ENCODE data around the gene KLHL26. TPM values are rescaled to one million over a fixed set of nuclear protein-coding genes. Genes with fewer than 3 reads are reported as not detected.
A peak's percentile ranks its signal among the peaks of the same experiment; 100 is the strongest.

KLHL26 gene
- total RNA-seq, 1 donor from 2014 or later = 5.8 TPM

DNA sequence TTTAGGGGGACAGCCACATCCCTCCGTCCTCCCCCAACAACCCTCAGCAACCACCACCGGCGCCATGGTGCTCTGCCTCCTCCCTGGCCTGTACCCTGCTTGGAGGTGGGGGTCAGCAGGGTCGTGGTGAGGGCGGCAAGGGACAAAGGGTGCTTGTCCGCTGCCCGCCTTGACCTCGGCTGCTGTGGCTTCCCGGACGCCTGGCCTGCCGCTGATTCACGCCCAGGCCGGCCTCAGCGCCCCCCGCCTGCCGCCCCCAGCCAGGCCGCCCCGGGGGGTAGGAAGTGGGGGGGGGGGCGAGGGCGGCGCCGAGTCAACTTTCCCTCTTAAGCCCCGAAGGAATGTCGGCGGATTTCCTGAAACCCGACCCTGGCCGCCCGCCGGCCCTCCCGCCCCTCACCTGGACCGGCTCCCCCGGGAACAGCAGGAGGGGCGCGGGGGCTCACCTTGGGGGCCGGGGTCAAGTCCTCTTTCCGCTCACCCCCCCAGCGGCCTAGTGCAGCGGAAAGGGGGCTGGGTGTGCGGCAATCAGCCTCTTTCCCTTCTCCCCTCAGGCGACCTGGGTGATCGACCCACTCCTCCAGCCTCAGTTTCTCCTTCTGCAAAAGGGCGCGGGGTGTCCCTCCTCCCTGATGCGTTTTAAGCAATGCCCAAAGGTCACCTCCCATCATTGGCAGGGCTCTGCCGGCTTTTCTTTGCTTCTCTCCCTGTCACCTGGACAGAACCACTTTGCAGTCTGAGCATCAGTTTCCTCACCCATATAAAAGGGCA is 26.1 kb upstream of the KLHL26 start:
- DNase-seq (no peak), ATAC-seq (no peak)
- intact Hi-C loops (cut with micrococcal nuclease) = no loop called here

GRCh38 chr19:18611327-18612050 is 25.3 kb upstream of the KLHL26 start:
- DNase-seq (no peak), ATAC-seq (no peak)
- intact Hi-C loops (cut with micrococcal nuclease) = no loop called here

- ATAC-seq = no peak
- intact Hi-C loops (cut with micrococcal nuclease) = no loop called here
- no peak for DNase-seq
Observed at GRCh38 chr19:18612051-18612771, 24.6 kb upstream of the KLHL26 start.

DNA sequence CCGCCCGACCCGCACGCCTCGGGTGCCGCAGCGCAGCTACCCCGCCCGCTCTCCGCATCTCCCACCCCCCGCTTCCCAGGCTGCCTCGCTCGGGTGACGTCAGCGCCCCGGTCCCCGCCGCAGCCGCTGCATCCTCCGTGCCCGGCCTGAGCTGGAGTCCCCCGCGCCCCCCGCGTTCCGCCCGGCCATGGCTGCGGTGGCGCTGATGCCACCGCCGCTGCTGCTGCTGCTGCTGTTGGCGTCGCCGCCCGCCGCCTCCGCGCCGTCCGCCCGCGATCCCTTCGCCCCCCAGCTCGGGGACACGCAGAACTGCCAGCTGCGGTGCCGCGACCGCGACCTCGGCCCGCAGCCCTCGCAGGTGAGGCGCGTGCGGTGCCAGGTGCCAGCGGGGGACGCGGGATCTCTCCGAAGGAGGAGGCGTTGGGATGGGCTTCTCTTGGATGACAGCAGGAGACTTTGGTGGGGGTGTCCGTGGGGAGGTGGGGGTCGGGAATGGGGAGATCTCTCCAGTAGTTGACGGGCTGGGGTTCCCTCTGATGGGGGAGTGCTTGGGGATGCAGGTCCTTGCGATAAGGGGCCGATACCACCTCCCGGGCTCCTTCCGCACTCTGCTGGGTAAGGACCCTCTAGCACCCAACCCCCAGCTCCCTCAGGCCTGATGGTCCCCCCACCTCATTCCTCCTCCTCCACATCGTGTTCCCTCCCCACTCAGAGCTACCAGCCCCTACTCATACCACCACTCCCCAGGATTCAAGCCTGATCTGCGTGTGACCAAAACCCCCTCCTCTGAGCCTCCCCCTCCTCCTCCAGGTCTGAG is 23.8 kb upstream of the KLHL26 start, which contains the start of gene TMEM59L:
Gene TMEM59L (plus strand): TSS at position 99 of the 817 bp plus-strand sequence. CDS start 89 bp downstream, at position 188.
- ATAC-seq (peak; percentile 52), DNase-seq (peak; percentile 58)
- intact Hi-C loops (cut with micrococcal nuclease) = no loop called here

DNA sequence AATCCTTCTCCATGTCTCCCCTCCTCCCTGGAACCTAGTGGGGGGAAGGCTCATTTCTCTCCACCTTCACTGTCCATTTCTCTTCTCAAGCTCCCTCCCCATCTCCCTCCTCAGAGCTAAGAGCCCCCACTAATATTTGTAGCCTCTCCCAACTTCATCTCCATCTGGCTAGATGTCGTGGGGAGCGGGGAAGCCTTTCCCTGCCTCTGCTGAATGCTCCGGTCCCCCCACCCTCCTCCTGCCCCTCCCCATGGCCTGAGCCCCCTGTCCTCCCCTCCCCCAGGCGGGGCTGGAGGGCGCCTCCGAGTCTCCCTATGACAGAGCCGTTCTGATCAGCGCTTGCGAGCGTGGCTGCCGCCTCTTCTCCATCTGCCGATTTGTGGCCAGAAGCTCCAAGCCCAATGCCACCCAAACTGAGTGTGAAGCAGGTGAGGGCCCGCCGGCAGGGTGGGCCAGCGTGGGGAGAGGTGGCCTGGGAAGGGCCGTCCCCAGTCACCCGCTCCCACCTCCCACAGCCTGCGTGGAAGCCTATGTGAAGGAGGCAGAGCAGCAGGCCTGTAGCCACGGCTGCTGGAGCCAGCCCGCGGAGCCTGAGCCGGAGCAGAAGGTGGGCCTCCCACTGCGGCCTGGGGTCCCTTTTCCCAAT is 23.1 kb upstream of the KLHL26 start:
- no peak for DNase-seq
- intact Hi-C loops (cut with micrococcal nuclease) = no loop called here
- ATAC-seq = no peak

GRCh38 chr19:18616023-18616422 is 20.8 kb upstream of the KLHL26 start:
- no peak for ATAC-seq
- DNase-seq = no peak
- intact Hi-C loops (cut with micrococcal nuclease) = no loop called here

- ATAC-seq (no peak), DNase-seq (no peak)
- intact Hi-C loops (cut with micrococcal nuclease) = no loop called here
Observed at GRCh38 chr19:18617562-18617961, 19.3 kb upstream of the KLHL26 start.

- DNase-seq (no peak), ATAC-seq (no peak)
- intact Hi-C loops (cut with micrococcal nuclease) = no loop called here
Observed at GRCh38 chr19:18618236-18618635, 18.6 kb upstream of the KLHL26 start.

- DNase-seq = no peak
- intact Hi-C loops (cut with micrococcal nuclease) = no loop called here
- ATAC-seq = no peak
Observed at GRCh38 chr19:18620311-18620710, 16.5 kb upstream of the KLHL26 start.

- intact Hi-C loops (cut with micrococcal nuclease) = no loop called here
- no peak for ATAC-seq
- no peak for DNase-seq
Observed at GRCh38 chr19:18620902-18621301, 15.9 kb upstream of the KLHL26 start.

DNA sequence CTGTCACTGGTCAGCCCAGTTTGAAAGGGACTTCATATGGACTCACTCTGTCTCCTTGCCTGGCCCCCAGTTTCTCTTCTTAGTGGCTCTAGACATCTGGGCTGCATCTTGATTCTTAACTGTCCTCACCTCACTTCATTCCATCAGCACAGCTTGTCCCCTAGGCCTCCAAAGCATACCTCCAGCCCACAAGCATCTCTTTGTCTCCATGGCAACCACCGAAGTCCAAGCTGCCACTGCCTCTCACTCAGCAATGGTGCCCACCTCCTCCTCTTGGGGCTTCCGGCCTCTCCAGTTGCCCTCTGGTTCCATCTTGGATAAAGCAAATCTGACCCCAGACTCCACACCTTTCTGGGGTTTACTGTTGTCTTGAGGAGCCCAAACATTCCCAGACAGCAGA is 9.9 kb upstream of the KLHL26 start:
- ATAC-seq (no peak), DNase-seq (no peak)
- intact Hi-C loops (cut with micrococcal nuclease) = no loop called here

DNA sequence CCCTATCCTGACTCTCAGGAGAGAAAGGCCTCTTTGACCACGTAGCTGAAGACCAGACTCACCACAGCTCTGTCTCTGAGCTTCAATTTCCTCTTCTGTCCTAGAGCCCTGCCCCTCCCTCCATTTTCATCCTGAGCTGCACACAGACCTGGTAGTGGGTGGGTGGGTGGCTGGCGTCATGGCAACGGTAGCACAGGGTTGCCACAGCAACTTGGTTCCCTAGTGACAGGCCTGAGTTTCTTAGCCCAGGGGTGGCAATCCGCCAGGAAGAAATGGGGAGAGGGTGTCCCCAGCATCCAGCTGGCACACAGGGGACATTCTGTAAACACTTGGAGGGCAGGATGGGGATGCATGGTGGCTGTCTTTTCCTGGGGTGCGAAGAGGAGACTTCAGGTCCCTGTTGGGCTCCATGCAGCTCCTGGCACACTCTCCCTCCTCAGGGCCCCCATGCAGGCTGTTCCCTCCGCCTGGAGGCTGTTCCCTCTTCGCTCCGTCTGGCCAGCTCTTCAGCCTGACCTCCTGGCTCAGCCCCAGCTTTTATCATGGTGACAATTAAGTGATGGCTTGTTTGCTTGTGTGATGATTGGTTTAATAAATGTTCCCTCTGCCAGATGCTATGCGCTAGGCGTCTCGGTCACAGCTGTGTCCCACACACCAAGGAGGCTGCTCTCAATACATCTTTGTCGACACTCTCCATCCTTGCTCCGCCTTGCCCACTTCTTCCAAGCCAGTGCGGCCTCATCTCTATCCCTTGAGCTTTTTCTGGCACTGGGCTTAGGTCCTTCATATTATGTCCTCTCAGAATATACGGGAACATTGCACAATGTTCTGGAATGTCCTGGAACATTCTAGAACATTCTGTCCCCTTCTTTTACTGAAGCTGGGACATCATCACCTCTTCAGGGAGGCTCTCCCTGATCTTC is 7.4 kb upstream of the KLHL26 start:
- intact Hi-C loops (cut with micrococcal nuclease) = no loop called here
- peak; percentile 63 for DNase-seq
- peak; percentile 95 for ATAC-seq

GRCh38 chr19:18633321-18633720 is 3.5 kb upstream of the KLHL26 start:
- intact Hi-C loops (cut with micrococcal nuclease) = no loop called here
- no peak for ATAC-seq
- no peak for DNase-seq

GRCh38 chr19:18634612-18635297 is 2.1 kb upstream of the KLHL26 start:
- ATAC-seq (no peak), DNase-seq (no peak)
- intact Hi-C loops (cut with micrococcal nuclease) = no loop called here

DNA sequence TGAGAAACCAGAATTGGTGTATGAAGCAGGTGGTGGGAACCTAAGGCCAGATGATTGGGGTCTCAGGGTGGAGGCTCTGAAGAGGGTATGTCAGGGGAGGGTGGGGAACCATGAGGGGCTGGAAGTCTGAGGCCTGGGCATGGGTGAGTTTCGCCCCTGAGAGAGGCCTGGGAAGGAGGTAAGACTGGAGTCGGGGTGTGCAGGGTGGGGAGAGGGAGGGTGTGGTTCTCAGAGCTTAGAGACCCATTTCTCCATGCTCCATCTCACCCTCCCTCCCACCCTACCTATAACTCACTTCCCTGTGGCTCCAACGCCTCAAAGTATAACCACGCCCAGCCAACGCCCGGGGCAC is 1.0 kb upstream of the KLHL26 start:
- ATAC-seq = no peak
- intact Hi-C loops (cut with micrococcal nuclease) = no loop called here
- DNase-seq = no peak

DNA sequence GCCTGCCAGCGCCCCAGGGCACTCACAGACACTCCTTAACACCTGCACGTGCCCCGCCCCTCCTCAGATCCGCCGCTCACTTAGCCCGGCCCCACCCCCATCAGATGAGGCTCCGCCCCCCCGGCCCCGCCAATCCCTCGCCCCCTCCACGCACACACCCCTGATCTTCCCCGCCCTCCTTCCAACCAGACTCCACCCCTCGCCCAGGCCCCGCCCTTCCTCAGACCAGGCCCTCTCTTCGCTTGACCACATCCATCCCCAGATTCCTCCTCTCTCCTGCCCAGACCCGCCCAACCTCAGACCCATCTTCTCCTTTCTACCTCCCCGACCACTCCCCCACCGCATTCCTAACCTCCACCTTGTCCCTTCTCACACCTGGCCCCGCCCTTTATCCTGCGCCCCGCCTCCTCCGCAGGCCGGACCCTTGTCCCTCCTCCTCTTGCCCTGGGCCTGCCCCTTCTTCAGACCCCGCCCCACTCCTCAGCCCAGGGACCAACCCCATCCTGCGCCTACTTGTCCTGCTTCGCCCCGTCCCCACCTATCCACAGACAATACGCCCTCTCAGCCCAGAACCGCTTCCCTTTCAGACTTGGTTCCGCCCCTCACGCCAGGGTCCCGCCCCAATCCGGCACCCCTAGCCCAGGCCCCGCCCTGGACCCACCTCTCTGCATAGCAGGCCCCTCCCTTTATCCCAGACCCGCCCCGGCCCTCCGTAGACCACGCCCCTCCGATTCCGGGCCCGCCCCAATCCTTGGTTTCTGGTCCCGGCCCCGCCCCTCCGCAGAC is 452 bp upstream of the KLHL26 start:
- intact Hi-C loops (cut with micrococcal nuclease) = no loop called here
- peak; percentile 99 for DNase-seq
- ATAC-seq = peak; percentile 98
